Pancreas (tissue), 10 donors: ENCODE data around the gene LRRC14B. TPM values are rescaled to one million over a fixed set of nuclear protein-coding genes. Genes with fewer than 3 reads are reported as not detected.

Source experiments
- ATAC-seq, 4 donors: fragments of 200-7000 bp; cut with Tn5 transposase; one replicate each; pipeline versions ENCODE4 v1.8.0 to v1.9.1; 2020; ENCODE audit warnings: mild to moderate bottlenecking in 4 of 4, moderate library complexity in 4 of 4
- DNase-seq, 6 donors: peaks; one replicate each; pipeline ENCODE4 v3.0.0-alpha.2; 2020
- FAIRE-seq: peaks from 2 replicates; lab custom pipeline; 2012; peaks lifted over from hg19 to GRCh38; lab: Jason Lieb, UNC
- H3K27ac ChIP-seq, 4 donors: fragments of 200-600 bp; sonication (generic); 1 replicate in 3 of 4; 2 replicates in 1 of 4; pipeline versions ENCODE4 v1.5.0 to v1.8.0; 2020
- H3K27me3 ChIP-seq, 4 donors: fragments of 200-600 bp; one replicate each; pipeline ENCODE4 v1.8.0; 2021
- H3K36me3 ChIP-seq, 3 donors: fragments of 200-600 bp; sonication (generic) in 1 of 3; one replicate each; pipeline versions ENCODE4 v1.5.0 to v1.8.0; 2020 to 2021
- H3K4me1 ChIP-seq, 3 donors: fragments of 200-600 bp; one replicate each; pipeline ENCODE4 v1.8.0; 2021
- H3K4me3 ChIP-seq, 4 donors: fragments of 200-600 bp; sonication (generic) in 2 of 4; one replicate each; pipeline versions ENCODE4 v1.5.0 to v1.8.0; 2020 to 2021
- H3K9me3 ChIP-seq, 4 donors: fragments of 200-600 bp; one replicate each; pipeline ENCODE4 v1.8.0; 2021
- WGBS, 2 donors: extraction: QIAGEN DNeasy Blood & Tissue Kit; methylation state at CpG; one replicate each; pipeline ENCODE4 v1.1.7; 2013; 5-methylcytosine and 5-hydroxymethylcytosine counted together
- intact Hi-C, 3 donors: fragments of 100-400 bp; cut with DNase I; formaldehyde crosslinking; loops; one replicate each; pipeline versions ENCODE4 v1.11.1 to v1.14.2; 2022
- polyA plus RNA-seq, 2 donors: library from polyadenylated mRNA; stranded (reverse); fragments of 200-250 nt; gene quantifications; one replicate each; pipeline ENCODE4 v1.2.3, GENCODE V29; 2013
- total RNA-seq, 6 donors: library from RNA; stranded (reverse); fragmentation: NEBNext Ultra II Directional in 4 of 6; extraction: Animal tissue kit (Norgen Biotek cat#: 25700) in 4 of 6; gene quantifications; one replicate each; pipeline versions ENCODE4 v1.2.1 to v1.2.4, GENCODE V29; 2021 to 2023
- TF ChIP-seq, protein P1 (sequence below), 4 donors: fragments of 200-600 bp; sonication (generic) in 3 of 4; IDR thresholded peaks; one replicate each; pipeline versions ENCODE4 v1.5.0 to v1.8.0; 2021; ENCODE audit warnings: antibody characterized with exemption in 4 of 4
- donor health status: healthy with polysubstance abuse.
- donor health status: DM: no; HTN: no; CAD: no; lungs with moderate emphysema.
- donor health status: DM: no; HTN: no; CAD: no.
- donor health status: control.
- donor health status: control.
- donor health status: Bipolar disorder and iron deficiency.
- donor health status: DM: yes; HTN: yes; CAD: no.
- donor health status: DM: no; HTN: no; CAD: no.
- donor health status: DM: no; HTN: no; CAD: no.
- donor health status: DM: yes; HTN: yes; CAD: no.

LRRC14B gene
- total and polyA plus RNA-seq, 8 donors, result not detected

GRCh38 chr5:181566-181965, 9.7 kb upstream of the LRRC14B start:
- intact Hi-C loops, result no loop called here
- no peaks in the 10 kb centered on the region for H3K27me3 ChIP-seq
- no peaks in the 10 kb centered on the region for H3K4me1 ChIP-seq
- no peak overlapping the region for H3K4me3 ChIP-seq
- no peaks in the 10 kb centered on the region for H3K9me3 ChIP-seq
- no peaks in the 10 kb centered on the region for H3K36me3 ChIP-seq
- FAIRE-seq (no peak), DNase-seq (peak in 1 of 6 donors; percentile 73), ATAC-seq (no peak)
- 72 to 84% methylated on average over 22 of the region's 22 CpGs for WGBS, 2 donors
- no peak overlapping the region for H3K27ac ChIP-seq
- TF ChIP-seq, protein P1, sequence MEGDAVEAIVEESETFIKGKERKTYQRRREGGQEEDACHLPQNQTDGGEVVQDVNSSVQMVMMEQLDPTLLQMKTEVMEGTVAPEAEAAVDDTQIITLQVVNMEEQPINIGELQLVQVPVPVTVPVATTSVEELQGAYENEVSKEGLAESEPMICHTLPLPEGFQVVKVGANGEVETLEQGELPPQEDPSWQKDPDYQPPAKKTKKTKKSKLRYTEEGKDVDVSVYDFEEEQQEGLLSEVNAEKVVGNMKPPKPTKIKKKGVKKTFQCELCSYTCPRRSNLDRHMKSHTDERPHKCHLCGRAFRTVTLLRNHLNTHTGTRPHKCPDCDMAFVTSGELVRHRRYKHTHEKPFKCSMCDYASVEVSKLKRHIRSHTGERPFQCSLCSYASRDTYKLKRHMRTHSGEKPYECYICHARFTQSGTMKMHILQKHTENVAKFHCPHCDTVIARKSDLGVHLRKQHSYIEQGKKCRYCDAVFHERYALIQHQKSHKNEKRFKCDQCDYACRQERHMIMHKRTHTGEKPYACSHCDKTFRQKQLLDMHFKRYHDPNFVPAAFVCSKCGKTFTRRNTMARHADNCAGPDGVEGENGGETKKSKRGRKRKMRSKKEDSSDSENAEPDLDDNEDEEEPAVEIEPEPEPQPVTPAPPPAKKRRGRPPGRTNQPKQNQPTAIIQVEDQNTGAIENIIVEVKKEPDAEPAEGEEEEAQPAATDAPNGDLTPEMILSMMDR (IDR thresholded peaks at IDR 0.05), result no peak

DNA sequence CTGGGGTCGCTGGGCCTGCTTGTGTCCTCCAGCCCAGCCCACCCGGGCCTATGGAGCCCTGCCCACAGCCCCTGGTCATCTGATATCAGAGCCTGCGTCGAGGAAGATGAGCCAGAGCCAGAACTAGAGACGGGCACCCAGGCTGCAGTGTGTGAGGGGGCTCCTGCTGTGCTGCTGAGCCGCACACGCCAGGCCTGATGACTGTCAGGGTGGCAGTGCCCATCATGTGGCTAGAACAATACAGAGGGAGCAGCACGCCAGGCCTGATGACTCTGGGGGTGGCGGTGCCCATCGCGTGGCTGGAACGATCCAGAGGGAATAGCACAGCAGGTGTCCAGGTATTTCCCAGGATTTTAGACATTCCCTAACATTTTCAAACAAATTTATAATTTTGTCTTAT, 9.2 kb upstream of the LRRC14B start:
- TF ChIP-seq, protein P1 (IDR thresholded peaks at IDR 0.05), result no peak
- no peak overlapping the region for H3K27ac ChIP-seq
- DNase-seq (peak in 1 of 6 donors; percentile 33), ATAC-seq (no peak), FAIRE-seq (no peak)
- 84 to 93% methylated on average over 12 of the region's 12 CpGs for WGBS, 2 donors
- H3K4me3 ChIP-seq, result no peak overlapping the region
- H3K36me3 ChIP-seq, result no peaks in the 10 kb centered on the region
- H3K9me3 ChIP-seq, result no peaks in the 10 kb centered on the region
- no peaks in the 10 kb centered on the region for H3K27me3 ChIP-seq
- H3K4me1 ChIP-seq, result no peaks in the 10 kb centered on the region
- intact Hi-C loops, result no loop called here

GRCh38 chr5:184471-184870, 6.8 kb upstream of the LRRC14B start:
- FAIRE-seq, result no peak
- Histone ChIP-seq H3K4me1 (peaks cover 0 to 5% (median 4%) of the 10 kb centered on the region in 3 donors), H3K36me3 (no peaks in the 10 kb centered on the region), H3K4me3 (no peak overlapping the region), H3K9me3 (no peaks in the 10 kb centered on the region), H3K27me3 (no peaks in the 10 kb centered on the region), H3K27ac (no peak overlapping the region)
- intact Hi-C loops, result no loop called here
- ATAC-seq, result no peak
- 67 to 75% methylated on average over 7 of the region's 7 CpGs for WGBS, 2 donors
- TF ChIP-seq, protein P1 (IDR thresholded peaks at IDR 0.05), result no peak
- no peak for DNase-seq

- peak in 3 of 6 donors; percentile 7 to 50 (median 48) for DNase-seq
- WGBS, 2 donors, result 63 to 78% methylated on average over 21 of the region's 21 CpGs
- H3K27me3 ChIP-seq, result no peaks in the 10 kb centered on the region
- ATAC-seq, result no peak
- TF ChIP-seq, protein P1 (IDR thresholded peaks at IDR 0.05), result no peak
- H3K27ac ChIP-seq, result no peak overlapping the region
- intact Hi-C loops, result no loop called here
- no peak for FAIRE-seq
- no peaks in the 10 kb centered on the region for H3K9me3 ChIP-seq
- peaks cover 0 to 5% (median 4%) of the 10 kb centered on the region in 3 donors for H3K4me1 ChIP-seq
- no peaks in the 10 kb centered on the region for H3K36me3 ChIP-seq
- H3K4me3 ChIP-seq, result no peak overlapping the region
These were observed 5.9 kb upstream of the LRRC14B start for GRCh38 chr5:185095-186070.
